ENCODE measurements around the gene SYT2.
"Not testable (repeated sequence)": the region's sequence is repeated elsewhere in the genome, so short reads cannot be mapped to it uniquely, and the experiment has no call there.

SYT2 gene

GRCh38 chr1:202553560-202554038 is 156.7 kb downstream of the SYT2 start:
- Histone ChIP-seq H3K4me2 (peak overlapping the region; percentile 54), H3K9me3 (no peaks in the 10 kb centered on the region), H3K36me3 (no peaks in the 10 kb centered on the region), H4K20me1 (no peaks in the 10 kb centered on the region), H3K27ac (no peak overlapping the region), H3K4me1 (peaks cover 19% of the 10 kb centered on the region), H3K9ac (no peak overlapping the region), H3K4me3 (no peak overlapping the region), H3K27me3 (no peaks in the 10 kb centered on the region)
- TF ChIP-seq Cebpa-rat (IDR thresholded peaks at IDR 0.05), result no peak

GRCh38 chr1:202553078-202553477 is 157.2 kb downstream of the SYT2 start:
- not testable (repeated sequence) for H3K9ac ChIP-seq, H3K36me3 ChIP-seq, H4K20me1 ChIP-seq, H3K9me3 ChIP-seq, H3K4me3 ChIP-seq, H3K27me3 ChIP-seq, H3K27ac ChIP-seq
- peaks cover 19% of the 10 kb centered on the region for H3K4me1 ChIP-seq
- peak overlapping the region; percentile 30 for H3K4me2 ChIP-seq

GRCh38 chr1:202552615-202553014 is 157.6 kb downstream of the SYT2 start:
- not testable (repeated sequence) for H3K9me3 ChIP-seq, H3K36me3 ChIP-seq, H4K20me1 ChIP-seq, H3K27ac ChIP-seq, H3K9ac ChIP-seq, H3K4me3 ChIP-seq, H3K27me3 ChIP-seq
- peak overlapping the region; percentile 30 for H3K4me2 ChIP-seq
- peaks cover 19% of the 10 kb centered on the region for H3K4me1 ChIP-seq

- H4K20me1 ChIP-seq, result no peaks in the 10 kb centered on the region
- H3K4me2 ChIP-seq, result no peak overlapping the region
- H3K27me3 ChIP-seq, result no peaks in the 10 kb centered on the region
- H3K4me3 ChIP-seq, result no peak overlapping the region
- H3K36me3 ChIP-seq, result no peaks in the 10 kb centered on the region
- peaks cover 21% of the 10 kb centered on the region for H3K4me1 ChIP-seq
- no peak overlapping the region for H3K27ac ChIP-seq
- H3K9ac ChIP-seq, result no peak overlapping the region
- no peaks in the 10 kb centered on the region for H3K9me3 ChIP-seq
- no peak for TF ChIP-seq Cebpa-rat (IDR thresholded peaks at IDR 0.05)
These were observed 158.6 kb downstream of the SYT2 start for GRCh38 chr1:202551683-202552082.

GRCh38 chr1:202550088-202550487 is 160.2 kb downstream of the SYT2 start:
- H3K27me3 ChIP-seq, H3K4me2 ChIP-seq, H3K36me3 ChIP-seq, H4K20me1 ChIP-seq, H3K9ac ChIP-seq, H3K4me3 ChIP-seq, H3K27ac ChIP-seq, H3K9me3 ChIP-seq: not testable (repeated sequence)
- peaks cover 28% of the 10 kb centered on the region for H3K4me1 ChIP-seq

GRCh38 chr1:202547215-202547614 is 163.0 kb downstream of the SYT2 start:
- TF ChIP-seq Cebpa-rat (IDR thresholded peaks at IDR 0.05), result no peak
- Histone ChIP-seq H3K4me3 (no peak overlapping the region), H3K4me2 (no peak overlapping the region), H3K27me3 (no peaks in the 10 kb centered on the region), H3K36me3 (no peaks in the 10 kb centered on the region), H3K4me1 (peaks cover 8% of the 10 kb centered on the region), H3K9me3 (no peaks in the 10 kb centered on the region), H3K27ac (no peak overlapping the region), H4K20me1 (no peaks in the 10 kb centered on the region), H3K9ac (no peak overlapping the region)

GRCh38 chr1:202546796-202547195 is 163.5 kb downstream of the SYT2 start:
- not testable (repeated sequence) for H3K27me3 ChIP-seq, H3K27ac ChIP-seq, H3K9ac ChIP-seq, H3K36me3 ChIP-seq, H4K20me1 ChIP-seq, H3K4me3 ChIP-seq, H3K9me3 ChIP-seq, H3K4me1 ChIP-seq
- 0 out of 2 replicates have a peak overlapping the region, but pooled peaks have one; percentile 4 for H3K4me2 ChIP-seq

- H3K9me3 ChIP-seq, H3K27me3 ChIP-seq, H3K4me1 ChIP-seq, H4K20me1 ChIP-seq, H3K4me3 ChIP-seq, H3K9ac ChIP-seq, H3K27ac ChIP-seq, H3K36me3 ChIP-seq: not testable (repeated sequence)
- 0 out of 2 replicates have a peak overlapping the region, but pooled peaks have one; percentile 4 for H3K4me2 ChIP-seq
These were observed 163.9 kb downstream of the SYT2 start for GRCh38 chr1:202546377-202546776.

GRCh38 chr1:202545647-202546303 is 164.5 kb downstream of the SYT2 start:
- not testable (repeated sequence) for H3K36me3 ChIP-seq, H3K9me3 ChIP-seq, H3K9ac ChIP-seq, H3K4me3 ChIP-seq, H4K20me1 ChIP-seq, H3K27me3 ChIP-seq, H3K27ac ChIP-seq, H3K4me1 ChIP-seq
- H3K4me2 ChIP-seq, result 0 out of 2 replicates have a peak overlapping the region, but pooled peaks have one; percentile 4

- not testable (repeated sequence) for H4K20me1 ChIP-seq, H3K27me3 ChIP-seq, H3K4me1 ChIP-seq, H3K4me2 ChIP-seq, H3K27ac ChIP-seq, H3K4me3 ChIP-seq, H3K9ac ChIP-seq, H3K9me3 ChIP-seq, H3K36me3 ChIP-seq
These were observed 165.3 kb downstream of the SYT2 start for GRCh38 chr1:202544766-202545449.

- H3K36me3 ChIP-seq, result not testable (repeated sequence)
These were observed 166.7 kb downstream of the SYT2 start for GRCh38 chr1:202543537-202543936.

GRCh38 chr1:202542415-202542814 is 167.8 kb downstream of the SYT2 start:
- not testable (repeated sequence) for H3K36me3 ChIP-seq, H3K9ac ChIP-seq, H3K27me3 ChIP-seq, H3K4me3 ChIP-seq, H3K9me3 ChIP-seq, H4K20me1 ChIP-seq, H3K4me2 ChIP-seq, H3K4me1 ChIP-seq, H3K27ac ChIP-seq

More at GRCh38 chr1:202543537-202543936, 166.7 kb downstream of the SYT2 start:
- H3K4me1 ChIP-seq, H3K4me3 ChIP-seq, H3K4me2 ChIP-seq, H3K27me3 ChIP-seq, H3K27ac ChIP-seq, H3K9ac ChIP-seq, H3K9me3 ChIP-seq, H4K20me1 ChIP-seq: not testable (repeated sequence)

- H3K4me3 ChIP-seq, H3K9ac ChIP-seq, H3K27me3 ChIP-seq: not testable (repeated sequence)
These were observed 169.4 kb downstream of the SYT2 start for GRCh38 chr1:202540858-202541257.

More at GRCh38 chr1:202540858-202541257, 169.4 kb downstream of the SYT2 start:
- H3K9me3 ChIP-seq, H3K27ac ChIP-seq, H3K4me1 ChIP-seq, H3K4me2 ChIP-seq, H3K36me3 ChIP-seq, H4K20me1 ChIP-seq: not testable (repeated sequence)
